Epithelial cell of umbilical artery (primary cell): ENCODE measurements around the gene RAD54L2. TPM values are rescaled to one million over a fixed set of nuclear protein-coding genes. Genes with fewer than 3 reads are reported as not detected.

Source experiments
- total RNA-seq: library from RNA; depleted of rRNA; stranded (reverse); fragments of >200 nt; gene quantifications from 2 replicates; pipeline ENCODE4 v1.2.3, GENCODE V29; 2014

The RAD54L2 gene, protein sequence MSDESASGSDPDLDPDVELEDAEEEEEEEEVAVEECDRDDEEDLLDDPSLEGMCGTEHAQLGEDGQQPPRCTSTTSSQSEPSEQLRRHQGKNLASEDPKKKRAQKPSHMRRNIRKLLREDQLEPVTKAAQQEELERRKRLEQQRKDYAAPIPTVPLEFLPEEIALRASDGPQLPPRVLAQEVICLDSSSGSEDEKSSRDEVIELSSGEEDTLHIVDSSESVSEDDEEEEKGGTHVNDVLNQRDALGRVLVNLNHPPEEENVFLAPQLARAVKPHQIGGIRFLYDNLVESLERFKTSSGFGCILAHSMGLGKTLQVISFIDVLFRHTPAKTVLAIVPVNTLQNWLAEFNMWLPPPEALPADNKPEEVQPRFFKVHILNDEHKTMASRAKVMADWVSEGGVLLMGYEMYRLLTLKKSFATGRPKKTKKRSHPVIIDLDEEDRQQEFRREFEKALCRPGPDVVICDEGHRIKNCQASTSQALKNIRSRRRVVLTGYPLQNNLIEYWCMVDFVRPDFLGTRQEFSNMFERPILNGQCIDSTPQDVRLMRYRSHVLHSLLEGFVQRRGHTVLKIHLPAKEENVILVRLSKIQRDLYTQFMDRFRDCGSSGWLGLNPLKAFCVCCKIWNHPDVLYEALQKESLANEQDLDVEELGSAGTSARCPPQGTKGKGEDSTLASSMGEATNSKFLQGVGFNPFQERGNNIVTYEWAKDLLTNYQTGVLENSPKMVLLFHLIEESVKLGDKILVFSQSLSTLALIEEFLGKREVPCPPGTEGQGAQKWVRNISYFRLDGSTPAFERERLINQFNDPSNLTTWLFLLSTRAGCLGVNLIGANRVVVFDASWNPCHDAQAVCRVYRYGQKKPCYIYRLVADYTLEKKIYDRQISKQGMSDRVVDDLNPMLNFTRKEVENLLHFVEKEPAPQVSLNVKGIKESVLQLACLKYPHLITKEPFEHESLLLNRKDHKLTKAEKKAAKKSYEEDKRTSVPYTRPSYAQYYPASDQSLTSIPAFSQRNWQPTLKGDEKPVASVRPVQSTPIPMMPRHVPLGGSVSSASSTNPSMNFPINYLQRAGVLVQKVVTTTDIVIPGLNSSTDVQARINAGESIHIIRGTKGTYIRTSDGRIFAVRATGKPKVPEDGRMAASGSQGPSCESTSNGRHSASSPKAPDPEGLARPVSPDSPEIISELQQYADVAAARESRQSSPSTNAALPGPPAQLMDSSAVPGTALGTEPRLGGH (N-terminal part only)
- 15.3 and 19.1 TPM in 2 replicates for total RNA-seq

DNA sequence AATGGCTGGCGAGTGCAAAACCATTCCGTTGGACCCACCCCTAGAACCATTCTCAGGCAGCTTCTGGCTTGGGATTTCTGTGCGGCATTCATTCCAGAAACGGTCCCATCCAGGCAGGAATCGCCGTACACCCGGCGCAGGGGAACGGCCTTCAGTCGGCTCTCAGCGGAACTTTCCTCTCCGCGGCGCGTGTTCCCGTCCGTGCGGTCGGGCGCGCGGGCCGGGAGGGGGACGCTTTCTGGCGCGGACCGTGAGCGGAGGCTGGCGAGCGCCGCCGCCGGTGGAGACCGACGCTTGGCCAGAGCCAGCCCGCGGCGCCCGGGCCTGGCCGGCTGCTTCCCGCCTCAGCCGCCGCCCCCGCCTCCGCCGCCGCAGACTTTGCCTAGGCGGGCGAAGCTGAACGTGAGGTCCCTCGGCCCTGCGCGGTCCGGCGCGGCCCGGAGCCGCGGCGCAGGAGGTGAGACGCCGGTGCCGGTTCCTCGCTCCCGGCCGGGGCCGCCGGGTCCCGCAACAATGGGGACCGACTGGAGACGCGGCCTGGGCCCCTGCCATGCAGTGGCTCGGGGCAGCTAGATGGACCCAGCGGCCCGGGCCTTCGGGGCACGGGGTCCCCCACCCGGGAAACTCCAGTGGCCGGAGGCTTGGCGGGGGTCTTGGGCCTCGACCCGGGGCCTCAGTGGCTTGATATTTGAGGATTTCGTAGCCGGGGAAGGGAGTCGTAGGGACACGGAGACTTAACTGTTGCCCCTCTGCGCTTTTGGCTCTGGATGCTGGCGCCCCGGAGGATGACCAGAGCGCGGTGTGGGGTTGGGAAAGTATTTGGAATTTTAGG lies at the start of gene RAD54L2:
TSS of gene RAD54L2 (plus strand) at position 261 of the 832 bp plus-strand sequence. CDS start 51,702 bp downstream, outside the sequence.

Other genes with a start within 250 kb of the RAD54L2 start
- gene MANF, start 153.4 kb upstream of the RAD54L2 start, total RNA-seq: 195 and 264 TPM in 2 replicates
- 28.4 and 35.4 TPM in 2 replicates for gene RBM15B, start 147.4 kb upstream of the RAD54L2 start, total RNA-seq
- 14.3 and 18.2 TPM in 2 replicates for gene DCAF1, start 38.7 kb upstream of the RAD54L2 start, total RNA-seq
- 34.8 and 43.0 TPM in 2 replicates for gene TEX264, start 132.5 kb downstream of the RAD54L2 start, total RNA-seq
- not detected in 2 replicates for gene GRM2, start 168.3 kb downstream of the RAD54L2 start, total RNA-seq
- gene IQCF6, start 240.5 kb downstream of the RAD54L2 start, total RNA-seq: not detected in 2 replicates